Neural progenitor cell (in vitro differentiated cells): ENCODE results near the gene PMPCA. TPM values are rescaled to one million over a fixed set of nuclear protein-coding genes. Genes with fewer than 3 reads are reported as not detected.

Experiments used
- DNase-seq: peaks from one replicate; pipeline ENCODE4 v3.0.0-alpha.2; 2016; ENCODE audit warnings: low spot score
- H2AFZ ChIP-seq: fragments of 200-600 bp; sonication (generic); replicated peaks from 2 replicates; pipeline ENCODE4 v1.6.1; 2016; ENCODE audit warnings: antibody characterized with exemption
- H3F3A ChIP-seq: fragments of 200-600 bp; sonication (generic); 2 replicates; pipeline ENCODE4 v1.6.1; 2016; ENCODE audit warnings: antibody characterized with exemption, low read depth
- H3K27ac ChIP-seq: fragments of 200-600 bp; sonication (generic); 2 replicates; pipeline ENCODE4 v1.5.1; 2016; ENCODE audit warnings: mild to moderate bottlenecking
- H3K27me3 ChIP-seq: fragments of 200-600 bp; sonication (generic); 2 replicates; pipeline ENCODE4 v1.6.1; 2016; ENCODE audit warnings: mild to moderate bottlenecking, moderate library complexity
- H3K36me3 ChIP-seq: fragments of 200-600 bp; sonication (generic); 2 replicates; pipeline ENCODE4 v1.5.1; 2016
- H3K4me1 ChIP-seq: fragments of 200-600 bp; sonication (generic); 2 replicates; pipeline ENCODE4 v1.6.1; 2016; ENCODE audit warnings: mixed run types
- H3K4me2 ChIP-seq: fragments of 200-600 bp; sonication (generic); 2 replicates; pipeline ENCODE4 v1.6.1; 2016
- H3K4me3 ChIP-seq: fragments of 200-600 bp; sonication (generic); 2 replicates; pipeline ENCODE4 v1.5.1; 2016
- H3K79me2 ChIP-seq: fragments of 200-600 bp; sonication (generic); 2 replicates; pipeline ENCODE4 v1.6.1; 2016; ENCODE audit warnings: low read depth
- H3K9ac ChIP-seq: fragments of 200-600 bp; sonication (generic); 2 replicates; pipeline ENCODE4 v1.6.1; 2016
- H3K9me3 ChIP-seq: fragments of 200-600 bp; sonication (generic); 2 replicates; pipeline ENCODE4 v1.5.1; 2016; ENCODE audit warnings: low read depth
- H4K20me1 ChIP-seq: fragments of 200-600 bp; sonication (generic); 2 replicates; pipeline ENCODE4 v1.6.1; 2016; ENCODE audit warnings: low read depth
- H3K27ac Mint-ChIP-seq: 3 replicates; pipeline ENCODE4 v1.8.0; 2021; ENCODE audit warnings: mixed read lengths
- H3K27me3 Mint-ChIP-seq: 2 replicates; pipeline ENCODE4 v1.8.0; 2022; ENCODE audit warnings: low read depth, mild to moderate bottlenecking, inconsistent platforms, moderate library complexity, mixed read lengths; ENCODE audit not compliant: insufficient read depth
- H3K36me3 Mint-ChIP-seq: 3 replicates; pipeline ENCODE4 v1.8.0; 2021; ENCODE audit warnings: mixed read lengths
- H3K4me1 Mint-ChIP-seq: 3 replicates; pipeline ENCODE4 v1.8.0; 2021; ENCODE audit warnings: mixed read lengths
- H3K4me3 Mint-ChIP-seq: 3 replicates; pipeline ENCODE4 v1.8.0; 2021; ENCODE audit warnings: mild to moderate bottlenecking, moderate library complexity, mixed read lengths
- H3K9me3 Mint-ChIP-seq: 3 replicates; pipeline ENCODE4 v1.8.0; 2020; ENCODE audit warnings: mixed read lengths
- EZH2 ChIP-seq: fragments of 200-600 bp; sonication (generic); IDR thresholded peaks from 2 replicates; pipeline ENCODE4 v1.6.1; 2017; ENCODE audit warnings: antibody characterized with exemption, mild to moderate bottlenecking, moderate library complexity
- EZH2phosphoT487 ChIP-seq: fragments of 200-600 bp; sonication (generic); IDR thresholded peaks from 2 replicates; pipeline ENCODE4 v1.6.1; 2017; ENCODE audit warnings: antibody characterized with exemption
- total RNA-seq: library from RNA; depleted of rRNA; stranded (reverse); fragments of >200 nt; gene quantifications from 2 replicates; pipeline ENCODE4 v1.2.3, GENCODE V29; 2015; ENCODE audit warnings: low replicate concordance
- TF ChIP-seq, protein P1 (sequence below): fragments of 200-600 bp; sonication (generic); IDR thresholded peaks from 2 replicates; pipeline ENCODE4 v1.5.1; 2017; ENCODE audit warnings: antibody characterized with exemption, mild to moderate bottlenecking

The PMPCA gene, protein sequence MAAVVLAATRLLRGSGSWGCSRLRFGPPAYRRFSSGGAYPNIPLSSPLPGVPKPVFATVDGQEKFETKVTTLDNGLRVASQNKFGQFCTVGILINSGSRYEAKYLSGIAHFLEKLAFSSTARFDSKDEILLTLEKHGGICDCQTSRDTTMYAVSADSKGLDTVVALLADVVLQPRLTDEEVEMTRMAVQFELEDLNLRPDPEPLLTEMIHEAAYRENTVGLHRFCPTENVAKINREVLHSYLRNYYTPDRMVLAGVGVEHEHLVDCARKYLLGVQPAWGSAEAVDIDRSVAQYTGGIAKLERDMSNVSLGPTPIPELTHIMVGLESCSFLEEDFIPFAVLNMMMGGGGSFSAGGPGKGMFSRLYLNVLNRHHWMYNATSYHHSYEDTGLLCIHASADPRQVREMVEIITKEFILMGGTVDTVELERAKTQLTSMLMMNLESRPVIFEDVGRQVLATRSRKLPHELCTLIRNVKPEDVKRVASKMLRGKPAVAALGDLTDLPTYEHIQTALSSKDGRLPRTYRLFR
- 51.3 and 65.3 TPM in 2 replicates for total RNA-seq

DNA sequence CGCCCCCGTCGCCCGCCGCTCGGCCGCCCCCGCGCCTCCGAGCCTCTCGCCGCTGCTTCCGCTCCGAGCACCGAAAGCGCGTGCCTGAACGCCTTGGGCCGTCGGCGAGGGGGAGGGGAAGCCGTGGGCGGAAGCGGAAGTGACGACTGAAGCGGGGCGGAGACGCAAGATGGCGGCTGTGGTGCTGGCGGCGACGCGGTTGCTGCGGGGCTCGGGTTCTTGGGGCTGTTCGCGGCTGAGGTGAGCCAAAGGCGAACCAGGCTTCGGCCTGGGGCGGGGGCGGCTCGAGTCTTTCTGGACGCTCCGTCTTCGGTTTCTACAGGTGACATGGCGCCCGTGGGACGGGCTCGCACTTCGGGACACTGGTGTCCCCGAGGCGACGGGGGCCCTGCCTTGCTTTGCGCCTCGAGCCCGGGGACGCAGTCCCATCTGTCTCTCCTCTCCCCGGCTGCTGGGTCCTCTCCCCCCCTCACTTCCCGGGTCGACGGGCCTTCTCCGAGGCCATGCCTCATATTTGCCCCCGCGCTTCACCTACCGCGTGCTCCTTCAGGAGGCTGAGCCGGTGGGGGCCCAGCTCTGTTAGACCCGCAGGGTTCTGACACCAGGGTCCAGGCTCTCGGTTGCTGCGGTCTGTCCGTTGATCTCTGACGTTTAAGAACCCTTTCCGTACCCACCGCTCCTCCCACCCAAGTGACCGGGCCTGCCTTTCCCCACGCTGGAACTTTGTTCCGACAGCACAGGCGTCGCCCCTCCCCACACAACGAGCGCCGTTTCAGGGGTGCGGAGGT is at the start of gene PMPCA, which contains the start of gene ENTR1:
TSS of gene PMPCA (plus strand) at position 159 of the 788 bp plus-strand sequence. CDS start at position 170, 11 bp downstream.
TSS of gene ENTR1 (minus strand) at position 115 of the 788 bp plus-strand sequence. CDS start 217 bp downstream, outside the sequence.
- peak within 1 kb of the TSS; percentile 96 for H3K4me3 Mint-ChIP-seq
- H3K4me1 Mint-ChIP-seq, result peaks cover 29% of the 10 kb centered on the region
- TF ChIP-seq EZH2phosphoT487 (peak; percentile 23), EZH2 (peak; percentile 37)
- TF ChIP-seq, protein P1, sequence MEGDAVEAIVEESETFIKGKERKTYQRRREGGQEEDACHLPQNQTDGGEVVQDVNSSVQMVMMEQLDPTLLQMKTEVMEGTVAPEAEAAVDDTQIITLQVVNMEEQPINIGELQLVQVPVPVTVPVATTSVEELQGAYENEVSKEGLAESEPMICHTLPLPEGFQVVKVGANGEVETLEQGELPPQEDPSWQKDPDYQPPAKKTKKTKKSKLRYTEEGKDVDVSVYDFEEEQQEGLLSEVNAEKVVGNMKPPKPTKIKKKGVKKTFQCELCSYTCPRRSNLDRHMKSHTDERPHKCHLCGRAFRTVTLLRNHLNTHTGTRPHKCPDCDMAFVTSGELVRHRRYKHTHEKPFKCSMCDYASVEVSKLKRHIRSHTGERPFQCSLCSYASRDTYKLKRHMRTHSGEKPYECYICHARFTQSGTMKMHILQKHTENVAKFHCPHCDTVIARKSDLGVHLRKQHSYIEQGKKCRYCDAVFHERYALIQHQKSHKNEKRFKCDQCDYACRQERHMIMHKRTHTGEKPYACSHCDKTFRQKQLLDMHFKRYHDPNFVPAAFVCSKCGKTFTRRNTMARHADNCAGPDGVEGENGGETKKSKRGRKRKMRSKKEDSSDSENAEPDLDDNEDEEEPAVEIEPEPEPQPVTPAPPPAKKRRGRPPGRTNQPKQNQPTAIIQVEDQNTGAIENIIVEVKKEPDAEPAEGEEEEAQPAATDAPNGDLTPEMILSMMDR, result no peak
- Histone ChIP-seq H3K4me2 (peak within 1 kb of the TSS; percentile 100), H4K20me1 (peaks cover 31% of the 10 kb centered on the region), H3K9ac (peak within 1 kb of the TSS; percentile 96), H2AFZ (peak within 1 kb of the TSS; percentile 85), H3K4me1 (peaks cover 13% of the 10 kb centered on the region), H3K9me3 (no peaks in the 10 kb centered on the region), H3F3A (no peaks in the 10 kb centered on the region), H3K79me2 (peaks cover 46% of the 10 kb centered on the region), H3K27me3 (no peaks in the 10 kb centered on the region), H3K36me3 (peaks cover 6% of the 10 kb centered on the region), H3K27ac (peak within 1 kb of the TSS; percentile 55), H3K4me3 (peak within 1 kb of the TSS; percentile 93)
- peaks cover 10% of the 10 kb centered on the region for H3K36me3 Mint-ChIP-seq
- DNase-seq, result peak; percentile 96
- H3K27ac Mint-ChIP-seq, result peak within 1 kb of the TSS; percentile 81
- H3K9me3 Mint-ChIP-seq, result no peaks in the 10 kb centered on the region
- H3K27me3 Mint-ChIP-seq, result peaks cover 11% of the 10 kb centered on the region

DNA sequence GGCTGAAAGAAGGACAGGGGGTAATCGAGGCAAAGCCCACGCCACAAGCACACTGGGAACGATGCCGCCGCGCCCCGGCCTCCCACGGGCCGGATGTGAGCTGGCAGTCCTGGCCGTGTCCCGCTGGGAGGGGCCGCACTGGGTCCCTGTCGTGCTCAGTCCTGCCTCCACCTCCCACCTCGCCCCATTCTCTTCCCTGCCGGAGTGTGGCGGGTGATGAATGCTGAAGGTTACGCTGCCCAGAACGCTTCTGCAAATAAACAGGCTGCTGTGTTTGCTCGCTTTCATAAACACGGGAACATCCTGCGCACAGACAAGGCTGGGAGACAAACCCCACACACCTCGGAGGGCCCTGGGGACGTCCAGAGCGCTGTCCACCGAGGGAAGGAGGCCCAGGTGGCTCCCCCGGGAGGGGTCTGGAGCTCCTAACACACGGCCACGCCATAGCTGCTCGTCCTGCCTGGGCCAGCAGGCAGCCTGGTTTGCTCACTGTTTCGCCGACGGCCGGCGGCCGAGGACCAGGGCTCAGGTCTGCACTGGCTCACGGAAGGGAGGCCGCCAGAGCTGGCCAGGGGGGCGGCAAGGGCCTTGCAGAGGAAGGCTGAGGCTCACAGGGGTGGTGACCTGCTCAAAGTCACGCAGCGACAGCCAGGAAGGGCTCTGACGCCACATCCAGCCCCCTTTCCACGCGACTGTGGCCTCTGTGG is 49.3 kb upstream of the PMPCA start:
- H3K36me3 Mint-ChIP-seq, result no peaks in the 10 kb centered on the region
- Histone ChIP-seq H3K79me2 (no peaks in the 10 kb centered on the region), H3K36me3 (no peaks in the 10 kb centered on the region), H3K4me1 (no peaks in the 10 kb centered on the region), H3K4me3 (no peak overlapping the region), H4K20me1 (peaks cover 10% of the 10 kb centered on the region), H3K27me3 (no peaks in the 10 kb centered on the region), H2AFZ (no peak overlapping the region), H3K4me2 (no peak overlapping the region), H3K9ac (no peak overlapping the region), H3K27ac (no peak overlapping the region), H3K9me3 (no peaks in the 10 kb centered on the region), H3F3A (no peaks in the 10 kb centered on the region)
- TF ChIP-seq EZH2, result no peak
- TF ChIP-seq, protein P1, result no peak
- no peak for TF ChIP-seq EZH2phosphoT487
- H3K4me1 Mint-ChIP-seq, result peaks cover 4% of the 10 kb centered on the region
- no peaks in the 10 kb centered on the region for H3K9me3 Mint-ChIP-seq
- no peak overlapping the region for H3K4me3 Mint-ChIP-seq
- H3K27ac Mint-ChIP-seq, result no peak overlapping the region
- H3K27me3 Mint-ChIP-seq, result peaks cover 9% of the 10 kb centered on the region
- no peak for DNase-seq

DNA sequence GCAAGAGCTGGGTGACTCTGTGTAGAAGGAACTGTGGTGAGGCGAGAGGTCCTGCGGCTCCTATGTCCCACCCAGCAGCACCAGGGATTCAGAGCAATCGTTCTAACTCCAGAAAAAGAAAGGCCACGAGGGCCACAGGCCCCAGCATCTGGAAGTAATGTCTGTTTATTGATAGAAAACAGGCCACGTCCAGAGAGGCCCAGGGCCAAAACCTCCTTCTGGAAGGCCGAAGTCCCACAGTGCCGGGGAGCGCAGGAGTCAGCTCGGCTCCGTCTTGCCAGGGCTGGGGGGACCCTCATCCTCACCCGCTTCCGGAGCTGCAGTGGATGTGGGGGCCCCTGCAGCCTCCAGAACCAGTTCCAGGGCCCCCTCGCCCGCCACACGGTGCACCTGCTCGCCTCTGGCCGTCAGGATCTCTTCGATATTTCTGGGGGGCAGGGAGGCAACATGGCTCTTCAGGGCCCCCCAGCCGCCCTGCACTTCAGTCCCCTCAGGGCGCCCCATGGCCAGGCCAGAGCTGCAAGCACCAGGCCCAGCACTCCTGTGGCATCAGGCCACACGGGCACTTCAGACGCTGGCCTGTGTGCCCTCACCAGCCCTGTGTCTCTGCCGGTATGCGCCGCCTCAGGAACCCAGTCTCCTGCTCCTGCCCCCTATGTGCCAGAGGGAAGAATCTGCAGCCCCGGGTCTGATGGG is 48.6 kb upstream of the PMPCA start:
- Mint-ChIP-seq H3K4me1 (peaks cover 4% of the 10 kb centered on the region), H3K4me3 (peak overlapping the region; percentile 86), H3K9me3 (no peaks in the 10 kb centered on the region), H3K27ac (no peak overlapping the region), H3K36me3 (no peaks in the 10 kb centered on the region), H3K27me3 (peaks cover 9% of the 10 kb centered on the region)
- Histone ChIP-seq H3K4me1 (no peaks in the 10 kb centered on the region), H3K4me3 (no peak overlapping the region), H3K4me2 (no peak overlapping the region), H3K27ac (no peak overlapping the region), H3K9me3 (no peaks in the 10 kb centered on the region), H3K9ac (no peak overlapping the region), H2AFZ (no peak overlapping the region), H4K20me1 (peaks cover 10% of the 10 kb centered on the region), H3K36me3 (no peaks in the 10 kb centered on the region), H3K79me2 (no peaks in the 10 kb centered on the region), H3K27me3 (no peaks in the 10 kb centered on the region), H3F3A (no peaks in the 10 kb centered on the region)
- DNase-seq, result no peak
- no peak for TF ChIP-seq EZH2phosphoT487
- TF ChIP-seq EZH2, result no peak
